IPS-20b (cell line): ENCODE data around the gene ZNF780A.
A peak's percentile ranks its signal among the peaks of the same experiment; 100 is the strongest.
"Not testable (repeated sequence)": the region's sequence is repeated elsewhere in the genome, so short reads cannot be mapped to it uniquely, and the experiment has no call there.

ENCODE experiments used
- H3K27ac ChIP-seq: one replicate; pipeline ENCODE4 v1.5.1; 2013; ENCODE audit warnings: low read length
- H3K27me3 ChIP-seq: 2 replicates; pipeline ENCODE4 v1.6.1; 2013; ENCODE audit warnings: mild to moderate bottlenecking, low read length, inconsistent platforms; ENCODE audit not compliant: insufficient read depth
- H3K36me3 ChIP-seq: 2 replicates; pipeline ENCODE4 v1.6.1; 2013; ENCODE audit warnings: low read depth, mild to moderate bottlenecking, inconsistent platforms, low read length, moderate library complexity; ENCODE audit not compliant: insufficient read depth
- H3K4me1 ChIP-seq: 2 replicates; pipeline ENCODE4 v1.6.1; 2013; ENCODE audit warnings: mild to moderate bottlenecking, control low read depth, inconsistent platforms, low read length, moderate library complexity; ENCODE audit not compliant: insufficient read depth
- H3K4me3 ChIP-seq: 2 replicates; pipeline ENCODE4 v1.5.1; 2013; ENCODE audit warnings: mild to moderate bottlenecking, low read length, inconsistent platforms
- H3K9ac ChIP-seq: 2 replicates; pipeline ENCODE4 v1.6.1; 2013; ENCODE audit warnings: low read depth, mild to moderate bottlenecking, inconsistent platforms, low read length, moderate library complexity
- H3K9me3 ChIP-seq: 2 replicates; pipeline ENCODE4 v1.6.1; 2013; ENCODE audit warnings: mild to moderate bottlenecking, low read depth, low read length, inconsistent platforms; ENCODE audit not compliant: insufficient read depth

ZNF780A gene

DNA sequence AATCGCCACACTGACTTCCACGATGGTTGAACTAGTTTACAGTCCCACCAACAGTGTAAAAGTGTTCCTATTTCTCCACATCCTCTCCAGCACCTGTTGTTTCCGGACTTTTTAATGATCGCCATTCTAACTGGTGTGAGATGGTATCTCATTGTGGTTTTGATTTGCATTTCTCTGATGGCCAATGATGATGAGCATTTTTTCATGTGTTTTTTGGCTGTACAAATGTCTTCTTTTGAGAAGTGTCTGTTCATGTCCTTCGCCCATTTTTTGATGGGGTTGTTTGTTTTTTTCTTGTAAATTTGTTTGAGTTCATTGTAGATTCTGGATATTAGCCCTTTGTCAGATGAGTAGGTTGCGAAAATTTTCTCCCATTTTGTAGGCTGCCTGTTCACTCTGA lies 23.4 kb upstream of the ZNF780A start:
- not testable (repeated sequence) for H3K36me3 ChIP-seq, H3K4me3 ChIP-seq, H3K27ac ChIP-seq, H3K27me3 ChIP-seq, H3K4me1 ChIP-seq, H3K9ac ChIP-seq
- H3K9me3 ChIP-seq = peaks cover 46% of the 10 kb centered on the region; the same call in 1 of the 2 replicates

- not testable (repeated sequence) for H3K27ac ChIP-seq, H3K4me3 ChIP-seq, H3K9ac ChIP-seq, H3K27me3 ChIP-seq, H3K4me1 ChIP-seq, H3K36me3 ChIP-seq
- H3K9me3 ChIP-seq = peaks cover 46% of the 10 kb centered on the region; the same call in 1 of the 2 replicates
Observed at GRCh38 chr19:40112271-40112670, 21.5 kb upstream of the ZNF780A start.

- Histone ChIP-seq H3K9ac (no peak overlapping the region), H3K4me3 (no peak overlapping the region), H3K4me1 (no peaks in the 10 kb centered on the region), H3K36me3 (no peaks in the 10 kb centered on the region), H3K27ac (no peak overlapping the region), H3K27me3 (no peaks in the 10 kb centered on the region), H3K9me3 (peaks cover 40% of the 10 kb centered on the region; the same call in 1 of the 2 replicates)
Observed at GRCh38 chr19:40110570-40110969, 19.8 kb upstream of the ZNF780A start.

- Histone ChIP-seq H3K9ac (no peak overlapping the region), H3K4me1 (no peaks in the 10 kb centered on the region), H3K36me3 (no peaks in the 10 kb centered on the region), H3K27ac (no peak overlapping the region), H3K9me3 (peaks cover 6% of the 10 kb centered on the region; the same call in 1 of the 2 replicates), H3K4me3 (no peak overlapping the region), H3K27me3 (no peaks in the 10 kb centered on the region)
Observed at GRCh38 chr19:40104754-40105153, 14.0 kb upstream of the ZNF780A start.

GRCh38 chr19:40103600-40103999 lies 12.9 kb upstream of the ZNF780A start:
- H3K9ac ChIP-seq = no peak overlapping the region
- no peaks in the 10 kb centered on the region for H3K27me3 ChIP-seq
- H3K4me1 ChIP-seq = no peaks in the 10 kb centered on the region
- 0 out of 2 replicates have a peak, but pooled peaks cover 6% of the 10 kb centered on the region for H3K9me3 ChIP-seq
- H3K36me3 ChIP-seq = no peaks in the 10 kb centered on the region
- no peak overlapping the region for H3K4me3 ChIP-seq
- H3K27ac ChIP-seq = no peak overlapping the region

GRCh38 chr19:40101813-40102212 lies 11.1 kb upstream of the ZNF780A start:
- Histone ChIP-seq H3K27ac (no peak overlapping the region), H3K9ac (no peak overlapping the region), H3K4me1 (no peaks in the 10 kb centered on the region), H3K27me3 (no peaks in the 10 kb centered on the region), H3K36me3 (no peaks in the 10 kb centered on the region), H3K4me3 (no peak overlapping the region), H3K9me3 (0 out of 2 replicates have a peak, but pooled peaks cover 6% of the 10 kb centered on the region)

DNA sequence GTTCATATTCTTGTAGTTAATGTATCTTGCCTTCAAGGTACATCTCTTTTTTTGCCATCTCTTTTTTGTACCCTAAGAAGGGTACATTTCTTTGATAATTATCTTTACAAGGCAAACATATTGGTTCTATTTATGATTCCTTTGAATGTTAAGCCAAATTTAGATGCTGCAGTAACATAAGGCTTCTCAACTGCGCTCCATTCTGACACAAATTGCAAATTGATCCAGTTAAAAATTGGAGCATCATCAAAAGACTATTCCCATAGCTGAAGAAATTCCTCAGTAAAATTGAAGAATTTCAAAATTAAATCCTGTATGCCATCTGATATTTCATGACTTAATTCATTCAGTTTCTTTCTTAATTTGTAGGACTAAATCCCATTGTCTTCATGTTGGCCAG lies 2.7 kb upstream of the ZNF780A start:
- Histone ChIP-seq H3K9me3 (no peaks in the 10 kb centered on the region), H3K27me3 (0 out of 2 replicates have a peak, but pooled peaks cover 3% of the 10 kb centered on the region), H3K9ac (no peak overlapping the region), H3K36me3 (no peaks in the 10 kb centered on the region), H3K4me3 (no peak overlapping the region), H3K4me1 (peaks cover 2% of the 10 kb centered on the region; the same call in 1 of the 2 replicates), H3K27ac (no peak overlapping the region)

- H3K27ac ChIP-seq = peak overlapping the region; percentile 56
- peak overlapping the region; percentile 82 for H3K9ac ChIP-seq
- H3K36me3 ChIP-seq = no peaks in the 10 kb centered on the region
- 0 out of 2 replicates have a peak, but pooled peaks cover 3% of the 10 kb centered on the region for H3K27me3 ChIP-seq
- H3K9me3 ChIP-seq = no peaks in the 10 kb centered on the region
- peak overlapping the region; percentile 84 for H3K4me3 ChIP-seq
- H3K4me1 ChIP-seq = peaks cover 2% of the 10 kb centered on the region; the same call in 1 of the 2 replicates
Observed at GRCh38 chr19:40091205-40092129, 724 bp upstream of the ZNF780A start.

- H3K4me1 ChIP-seq = peaks cover 2% of the 10 kb centered on the region; the same call in 1 of the 2 replicates
- H3K4me3 ChIP-seq = peak overlapping the region; percentile 84
- H3K27me3 ChIP-seq = 0 out of 2 replicates have a peak, but pooled peaks cover 3% of the 10 kb centered on the region
- H3K9ac ChIP-seq = peak overlapping the region; percentile 82; the same call in 1 of the 2 replicates
- no peaks in the 10 kb centered on the region for H3K9me3 ChIP-seq
- H3K27ac ChIP-seq = no peak overlapping the region
- 0 out of 2 replicates have a peak, but pooled peaks cover 2% of the 10 kb centered on the region for H3K36me3 ChIP-seq
Observed at GRCh38 chr19:40089462-40089861, 1.3 kb downstream of the ZNF780A start.

DNA sequence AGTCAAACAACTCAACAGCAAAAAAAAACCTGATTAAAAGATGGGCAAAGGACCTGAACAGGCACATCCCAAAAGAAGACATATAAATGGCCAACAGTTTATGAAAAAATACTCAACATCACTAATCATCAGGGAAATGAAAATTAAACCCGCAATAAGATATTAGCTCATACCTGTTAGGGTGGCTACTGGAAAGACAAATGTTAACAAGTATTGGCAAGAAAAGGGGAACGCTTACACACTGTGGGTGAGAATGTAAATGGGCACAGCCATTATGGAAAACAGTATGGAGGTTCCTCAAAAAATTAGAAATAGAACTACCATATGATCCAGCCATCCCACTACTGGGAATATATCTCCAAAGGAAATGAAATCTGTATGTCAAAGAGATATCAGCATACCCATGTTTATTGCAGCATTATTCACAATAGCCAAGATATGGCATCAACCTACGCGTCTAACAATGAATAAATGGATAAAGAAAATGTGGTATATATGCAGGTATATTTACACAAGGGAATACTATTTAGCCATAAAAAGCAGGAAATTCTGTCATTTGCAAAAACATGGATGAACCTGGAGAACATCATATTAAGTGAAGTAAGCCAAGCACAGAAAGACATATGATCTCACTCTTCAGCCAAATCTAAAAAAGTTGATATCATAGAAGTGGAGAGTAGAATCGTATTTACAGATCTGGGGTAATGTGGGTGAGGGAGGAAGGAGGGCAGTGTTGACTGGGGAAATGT lies 2.3 kb downstream of the ZNF780A start:
- Histone ChIP-seq H3K9me3 (no peaks in the 10 kb centered on the region), H3K36me3 (peaks cover 8% of the 10 kb centered on the region), H3K9ac (no peak overlapping the region), H3K4me1 (peaks cover 2% of the 10 kb centered on the region; the same call in 1 of the 2 replicates), H3K27me3 (0 out of 2 replicates have a peak, but pooled peaks cover 2% of the 10 kb centered on the region), H3K27ac (no peak overlapping the region), H3K4me3 (no peak overlapping the region)

DNA sequence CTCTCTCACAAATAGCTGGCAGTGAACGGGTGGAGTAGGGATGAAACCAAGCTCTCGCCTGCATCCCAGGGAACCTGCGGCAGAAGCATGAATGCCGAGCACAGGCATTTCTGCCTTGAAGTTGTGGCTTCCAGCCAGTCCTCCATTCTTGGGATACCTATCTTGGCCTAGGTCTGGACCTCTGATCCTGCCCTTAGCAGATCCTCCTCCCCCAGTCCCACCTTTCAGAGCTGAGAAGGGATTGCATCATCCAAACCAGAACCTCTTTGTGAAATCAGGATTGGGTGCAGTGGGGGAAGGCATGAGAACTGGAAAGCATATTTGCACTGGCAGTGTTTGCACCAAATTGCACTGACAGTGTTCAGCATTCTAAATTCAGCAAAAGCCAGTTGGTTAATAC lies 5.8 kb downstream of the ZNF780A start:
- H3K36me3 ChIP-seq = peaks cover 38% of the 10 kb centered on the region
- no peak overlapping the region for H3K4me3 ChIP-seq
- peaks cover 2% of the 10 kb centered on the region; the same call in 1 of the 2 replicates for H3K4me1 ChIP-seq
- H3K9ac ChIP-seq = no peak overlapping the region; the same call in 1 of the 2 replicates
- no peak overlapping the region for H3K27ac ChIP-seq
- 0 out of 2 replicates have a peak, but pooled peaks cover 6% of the 10 kb centered on the region for H3K9me3 ChIP-seq
- no peaks in the 10 kb centered on the region for H3K27me3 ChIP-seq
